Measurements from ENCODE around the gene RYK. TPM values are rescaled to one million over a fixed set of nuclear protein-coding genes. Genes with fewer than 3 reads are reported as not detected.

RYK gene
- total RNA-seq, 1 experiment from 2014 or later: 60.6 TPM

DNA sequence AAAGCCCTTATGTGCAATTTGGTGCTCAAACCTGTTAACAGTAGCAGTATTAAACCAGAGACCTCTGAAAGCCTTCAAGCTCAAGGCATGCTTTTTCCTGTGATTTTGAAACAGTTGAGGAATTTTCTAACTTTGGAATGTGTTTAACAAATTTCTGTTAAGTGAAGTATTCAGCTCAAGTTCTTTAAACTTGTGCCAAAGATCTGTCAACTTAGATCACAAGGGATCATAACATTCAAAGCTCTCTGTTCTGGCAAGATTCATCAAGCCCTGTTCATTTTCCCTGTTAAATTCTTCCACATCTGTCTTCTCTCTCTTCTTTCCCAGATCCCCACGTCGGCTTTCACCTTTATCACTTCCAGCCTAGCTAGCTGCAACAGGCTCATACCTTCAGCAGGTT is 28.8 kb upstream of the RYK start:
- Histone ChIP-seq H3K23ac (ENCODE audit: insufficient read length, low read depth, low read length) (no peak overlapping the region), H4K5ac (ENCODE audit: insufficient read length, low read depth, low read length) (no peak overlapping the region), H3K79me1 (ENCODE audit: insufficient read depth, low read depth, low read length, poor library complexity, severe bottlenecking) (no peaks in the 10 kb centered on the region), H4K91ac (ENCODE audit: insufficient read length, low read depth, low read length) (no peak overlapping the region), H2AK5ac (ENCODE audit: insufficient read length, low read length) (no peak overlapping the region), H3K18ac (ENCODE audit: insufficient read length, low read depth, low read length) (no peak overlapping the region), H2BK5ac (ENCODE audit: insufficient read length, low read length) (no peak overlapping the region), H3K14ac (ENCODE audit: insufficient read depth, low read length) (no peak overlapping the region), H4K20me1 (ENCODE audit: control insufficient read depth, insufficient read depth, insufficient read length) (no peaks in the 10 kb centered on the region), H2BK20ac (ENCODE audit: low read depth, low read length, poor library complexity, severe bottlenecking) (no peak overlapping the region), H3K4ac (ENCODE audit: low read depth, low read length) (no peak overlapping the region), H3K4me1 (ENCODE audit: insufficient read depth, low read length) (peaks cover 2% of the 10 kb centered on the region; the same call in 1 of the 2 replicates), H3K56ac (ENCODE audit: insufficient read length, low read depth, low read length) (no peak overlapping the region), H3K9ac (ENCODE audit: extremely low read depth, insufficient read length, low read length) (no peak overlapping the region), H3T11ph (ENCODE audit: low read length) (no peak overlapping the region), H4K8ac (replicated peaks; ENCODE audit: insufficient read length, low read depth, low read length) (no peak overlapping the region), H2BK12ac (ENCODE audit: insufficient read length, low read depth, low read length) (no peak overlapping the region), H3K4me2 (ENCODE audit: insufficient read depth, insufficient read length, low read length) (no peak overlapping the region), H3K23me2 (ENCODE audit: insufficient read length, low read depth, low read length, poor library complexity, severe bottlenecking) (no peaks in the 10 kb centered on the region), H2AFZ (ENCODE audit: low read length) (no peak overlapping the region), H3K27me3 (ENCODE audit: insufficient read depth, low read length) (no peaks in the 10 kb centered on the region), H2BK15ac (ENCODE audit: low read depth, low read length) (no peak overlapping the region), H3K9me3 (ENCODE audit: control insufficient read depth, low read depth, low read length) (no peaks in the 10 kb centered on the region), H2BK120ac (ENCODE audit: low read depth, low read length, poor library complexity, severe bottlenecking) (no peak overlapping the region), H3K27ac (ENCODE audit: insufficient read length, low read depth, low read length) (no peak overlapping the region), H3K79me2 (ENCODE audit: insufficient read depth, low read length) (no peaks in the 10 kb centered on the region)
- Mint-ChIP-seq H3K36me3 (ENCODE audit: insufficient read depth in 1 of 3, low read depth in 3 of 3) (no peaks in the 10 kb centered on the region), H3K27ac (no peak overlapping the region), H3K9me3 (no peaks in the 10 kb centered on the region), H3K4me1 (peaks cover 3 to 4% of the 10 kb centered on the region in 2 experiments; a peak in 1 of 4 replicates), H3K4me3 (no peak overlapping the region), H3K27me3 (ENCODE audit: low read depth) (peaks cover 4% of the 10 kb centered on the region; the same call in 1 of the 2 replicates)
- no peak for DNase-seq
- TF ChIP-seq, protein P1, sequence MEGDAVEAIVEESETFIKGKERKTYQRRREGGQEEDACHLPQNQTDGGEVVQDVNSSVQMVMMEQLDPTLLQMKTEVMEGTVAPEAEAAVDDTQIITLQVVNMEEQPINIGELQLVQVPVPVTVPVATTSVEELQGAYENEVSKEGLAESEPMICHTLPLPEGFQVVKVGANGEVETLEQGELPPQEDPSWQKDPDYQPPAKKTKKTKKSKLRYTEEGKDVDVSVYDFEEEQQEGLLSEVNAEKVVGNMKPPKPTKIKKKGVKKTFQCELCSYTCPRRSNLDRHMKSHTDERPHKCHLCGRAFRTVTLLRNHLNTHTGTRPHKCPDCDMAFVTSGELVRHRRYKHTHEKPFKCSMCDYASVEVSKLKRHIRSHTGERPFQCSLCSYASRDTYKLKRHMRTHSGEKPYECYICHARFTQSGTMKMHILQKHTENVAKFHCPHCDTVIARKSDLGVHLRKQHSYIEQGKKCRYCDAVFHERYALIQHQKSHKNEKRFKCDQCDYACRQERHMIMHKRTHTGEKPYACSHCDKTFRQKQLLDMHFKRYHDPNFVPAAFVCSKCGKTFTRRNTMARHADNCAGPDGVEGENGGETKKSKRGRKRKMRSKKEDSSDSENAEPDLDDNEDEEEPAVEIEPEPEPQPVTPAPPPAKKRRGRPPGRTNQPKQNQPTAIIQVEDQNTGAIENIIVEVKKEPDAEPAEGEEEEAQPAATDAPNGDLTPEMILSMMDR (conservative IDR thresholded peaks at IDR 0.05): no peak
- no CpG with 5 or more reads among the region's 2 CpGs for WGBS (ENCODE audit: extremely low coverage, insufficient read length, low lambda C conversion rate)
